Colonic mucosa (tissue), 4 donors: ENCODE results near the gene BRMS1. TPM values are rescaled to one million over a fixed set of nuclear protein-coding genes. Genes with fewer than 3 reads are reported as not detected.
"Not testable (repeated sequence)": the region's sequence is repeated elsewhere in the genome, so short reads cannot be mapped to it uniquely, and the experiment has no call there.

Source experiments
- DNase-seq: peaks from one replicate; pipeline ENCODE4 v3.0.0-alpha.2; 2020
- H3K27ac ChIP-seq: fragments of 200-600 bp; one replicate; pipeline ENCODE4 v1.8.0; 2021
- H3K27me3 ChIP-seq: fragments of 200-600 bp; one replicate; pipeline ENCODE4 v1.8.0; 2021
- H3K36me3 ChIP-seq: fragments of 200-600 bp; one replicate; pipeline ENCODE4 v1.8.0; 2021
- H3K4me1 ChIP-seq: fragments of 200-600 bp; one replicate; pipeline ENCODE4 v1.8.0; 2021; ENCODE audit warnings: mild to moderate bottlenecking
- H3K4me3 ChIP-seq: fragments of 200-600 bp; one replicate; pipeline ENCODE4 v1.8.0; 2021
- H3K9ac ChIP-seq, 2 donors: one replicate each; pipeline ENCODE4 v1.7.0; 2013; ENCODE audit warnings: control low read depth in 2 of 2, low read depth in 2 of 2, low read length in 2 of 2
- H3K9me3 ChIP-seq: fragments of 200-600 bp; one replicate; pipeline ENCODE4 v1.8.0; 2021
- CTCF ChIP-seq: fragments of 200-600 bp; IDR thresholded peaks from one replicate; pipeline ENCODE4 v1.8.0; 2022; ENCODE audit warnings: antibody characterized with exemption, mild to moderate bottlenecking
- intact Hi-C: fragments of 100-400 bp; cut with DNase I; formaldehyde crosslinking; loops from one replicate; pipeline ENCODE4 v1.14.1; 2022
- total RNA-seq, 2 donors: library from RNA; stranded (reverse); fragmentation: NEBNext Ultra II Directional in 1 of 2; extraction: Animal tissue kit (Norgen Biotek cat#: 25700) in 1 of 2; gene quantifications; one replicate each; pipeline ENCODE4 v1.2.1, GENCODE V29; 2021
- donor health status: healthy.
- donor health status: DM: no; HTN: no; CAD: no.
- donor health status: DM: no; HTN: no; CAD: no.

Gene BRMS1
- total RNA-seq, 2 donors from 2014 or later: 31.1 to 64.6 TPM

GRCh38 chr11:66373690-66374287, 28.9 kb upstream of the BRMS1 start:
- intact Hi-C loops, H3K27me3 ChIP-seq, DNase-seq, H3K4me3 ChIP-seq, H3K4me1 ChIP-seq, H3K9ac ChIP-seq, H3K27ac ChIP-seq, H3K36me3 ChIP-seq, H3K9me3 ChIP-seq: not testable (repeated sequence)

DNA sequence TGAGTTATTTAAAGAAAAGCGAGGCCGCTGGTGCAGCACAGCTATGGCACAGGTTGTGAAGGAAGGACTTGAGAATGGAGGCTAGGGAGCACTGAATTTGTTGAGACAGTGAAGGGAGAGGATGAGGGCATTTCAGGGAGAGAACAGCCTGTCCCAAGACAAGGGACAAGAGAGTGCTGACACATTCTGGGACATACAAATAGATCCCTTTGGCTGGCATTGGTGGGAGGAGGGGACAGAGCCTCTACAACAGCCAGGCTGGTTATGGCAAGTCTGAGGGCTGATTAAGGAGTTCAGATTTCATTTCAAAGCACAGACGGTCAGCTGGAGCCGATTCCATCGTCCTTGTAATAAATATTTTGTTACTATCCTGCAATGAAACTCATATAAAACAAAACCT, 28.4 kb upstream of the BRMS1 start:
- Histone ChIP-seq H3K27ac (no peak overlapping the region), H3K4me1 (no peaks in the 10 kb centered on the region), H3K27me3 (no peaks in the 10 kb centered on the region), H3K9me3 (no peaks in the 10 kb centered on the region), H3K36me3 (no peaks in the 10 kb centered on the region), H3K9ac (no peak overlapping the region), H3K4me3 (no peak overlapping the region)
- no peak for TF ChIP-seq CTCF
- no peak for DNase-seq
- intact Hi-C loops: no loop called here

DNA sequence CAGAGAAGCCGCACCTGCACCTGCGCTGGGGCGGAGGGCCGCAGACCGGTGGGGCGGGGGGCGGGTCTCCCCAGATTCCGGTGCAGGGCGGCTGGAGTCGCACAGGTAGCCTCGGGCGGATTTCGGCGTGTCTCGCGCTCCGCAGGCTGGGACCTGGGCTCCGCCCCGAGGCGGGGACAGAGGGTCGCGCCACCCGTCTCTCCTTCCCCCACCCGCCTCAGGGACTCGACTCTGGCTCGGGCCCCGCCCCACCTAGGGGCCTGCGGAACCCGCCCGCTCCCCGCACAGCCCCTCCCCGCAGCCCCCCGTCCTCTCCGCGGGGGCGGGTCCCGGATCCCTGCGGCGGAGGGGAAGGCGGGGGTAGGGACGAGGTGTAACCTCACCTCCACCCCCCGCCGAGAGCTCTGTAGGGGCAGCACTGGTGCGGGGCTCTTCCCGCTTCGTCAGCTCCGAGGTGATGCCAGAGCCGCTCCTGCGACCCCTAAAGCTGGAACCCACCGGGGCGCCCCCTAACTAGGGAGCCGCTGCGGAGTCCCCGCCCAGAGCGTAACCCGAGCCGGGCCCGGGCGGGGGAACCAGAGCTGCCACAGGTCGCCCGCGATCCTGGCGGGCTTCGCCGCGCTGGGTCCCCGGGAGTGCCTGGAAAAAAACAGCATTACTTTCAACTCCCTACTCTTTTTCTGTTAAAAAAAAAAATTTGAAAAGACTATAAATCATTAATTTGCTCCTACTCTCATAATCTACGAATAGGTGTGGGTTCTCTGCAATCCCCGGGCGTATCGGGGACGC, 26.9 kb upstream of the BRMS1 start, which contains the start of gene SLC29A2:
TSS of gene SLC29A2 (minus strand) at position 134 of the 789 bp plus-strand sequence. CDS start 169 bp downstream, outside the sequence.
- intact Hi-C loops: no loop called here
- no peak for TF ChIP-seq CTCF

GRCh38 chr11:66369073-66369894, 24.4 kb upstream of the BRMS1 start:
- Histone ChIP-seq H3K9me3 (no peaks in the 10 kb centered on the region), H3K27me3 (no peaks in the 10 kb centered on the region), H3K36me3 (no peaks in the 10 kb centered on the region), H3K4me3 (no peak overlapping the region), H3K4me1 (no peaks in the 10 kb centered on the region), H3K9ac (peak overlapping the region in 1 of 2 donors; percentile 58), H3K27ac (no peak overlapping the region)
- TF ChIP-seq CTCF: no peak
- intact Hi-C loops: no loop called here
- no peak for DNase-seq

More for the DNA sequence above, 26.9 kb upstream of the BRMS1 start, which contains the start of gene SLC29A2:
- Histone ChIP-seq H3K4me3 (peak within 1 kb of the TSS; percentile 74), H3K4me1 (no peaks in the 10 kb centered on the region), H3K9ac (peak within 1 kb of the TSS; percentile 48 to 78), H3K27me3 (no peaks in the 10 kb centered on the region), H3K36me3 (no peaks in the 10 kb centered on the region), H3K27ac (peak within 1 kb of the TSS; percentile 88), H3K9me3 (no peaks in the 10 kb centered on the region)
- peak; percentile 86 for DNase-seq

- intact Hi-C loops: no loop called here
- Histone ChIP-seq H3K4me1 (no peaks in the 10 kb centered on the region), H3K9ac (no peak overlapping the region), H3K27ac (no peak overlapping the region), H3K27me3 (no peaks in the 10 kb centered on the region), H3K36me3 (no peaks in the 10 kb centered on the region), H3K4me3 (no peak overlapping the region), H3K9me3 (no peaks in the 10 kb centered on the region)
- DNase-seq: no peak
- TF ChIP-seq CTCF: no peak
Observed at GRCh38 chr11:66368484-66368883, 23.6 kb upstream of the BRMS1 start.
